ENCODE measurements around the gene EHMT1. TPM values are rescaled to one million over a fixed set of nuclear protein-coding genes. Genes with fewer than 3 reads are reported as not detected.

The EHMT1 gene
- total RNA-seq, 1 donor from 2014 or later: 82.7 TPM

GRCh38 chr9:137674307-137674975 is 55.6 kb downstream of the EHMT1 start:
- ATAC-seq: no peak
- no peak overlapping the region for H3K4me3 ChIP-seq
- peaks cover 12% of the 10 kb centered on the region for H3K4me1 ChIP-seq
- H3K9me3 ChIP-seq: no peaks in the 10 kb centered on the region
- H3K27ac ChIP-seq: no peak overlapping the region
- peak; percentile 51 for DNase-seq
- TF ChIP-seq CTCF (IDR thresholded peaks at IDR 0.05): no peak
- H3K36me3 ChIP-seq: no peaks in the 10 kb centered on the region
- no peaks in the 10 kb centered on the region for H3K27me3 ChIP-seq
- intact Hi-C loops (cut with DNase I): no loop called here

GRCh38 chr9:137674976-137675320 is 56.1 kb downstream of the EHMT1 start:
- Histone ChIP-seq H3K4me1 (peaks cover 14% of the 10 kb centered on the region), H3K4me3 (no peak overlapping the region), H3K27ac (no peak overlapping the region), H3K36me3 (no peaks in the 10 kb centered on the region), H3K27me3 (no peaks in the 10 kb centered on the region), H3K9me3 (no peaks in the 10 kb centered on the region)
- intact Hi-C loops (cut with DNase I): no loop called here
- ATAC-seq (no peak), DNase-seq (peak; percentile 19)
- no peak for TF ChIP-seq CTCF (IDR thresholded peaks at IDR 0.05)

GRCh38 chr9:137676998-137677397 is 58.2 kb downstream of the EHMT1 start:
- intact Hi-C loops (cut with DNase I): no loop called here
- H3K27ac ChIP-seq: no peak overlapping the region

GRCh38 chr9:137678202-137678601 is 59.4 kb downstream of the EHMT1 start:
- H3K9me3 ChIP-seq: no peaks in the 10 kb centered on the region
- TF ChIP-seq CTCF (IDR thresholded peaks at IDR 0.05): no peak
- H3K27ac ChIP-seq: no peak overlapping the region
- ATAC-seq (no peak), DNase-seq (peak; percentile 30)
- H3K27me3 ChIP-seq: no peaks in the 10 kb centered on the region
- intact Hi-C loops (cut with DNase I): no loop called here
- peaks cover 27% of the 10 kb centered on the region for H3K4me1 ChIP-seq
- H3K4me3 ChIP-seq: no peak overlapping the region
- no peaks in the 10 kb centered on the region for H3K36me3 ChIP-seq

More at GRCh38 chr9:137676998-137677397, 58.2 kb downstream of the EHMT1 start:
- Histone ChIP-seq H3K9me3 (no peaks in the 10 kb centered on the region), H3K4me1 (peaks cover 21% of the 10 kb centered on the region), H3K27me3 (no peaks in the 10 kb centered on the region), H3K4me3 (no peak overlapping the region), H3K36me3 (no peaks in the 10 kb centered on the region)
- no peak for TF ChIP-seq CTCF (IDR thresholded peaks at IDR 0.05)
- peak; percentile 31 for DNase-seq
- no peak for ATAC-seq

GRCh38 chr9:137679249-137679648 is 60.4 kb downstream of the EHMT1 start:
- Histone ChIP-seq H3K4me3 (no peak overlapping the region), H3K9me3 (no peaks in the 10 kb centered on the region), H3K4me1 (peaks cover 21% of the 10 kb centered on the region), H3K27ac (no peak overlapping the region), H3K27me3 (no peaks in the 10 kb centered on the region), H3K36me3 (no peaks in the 10 kb centered on the region)
- ATAC-seq: no peak
- TF ChIP-seq CTCF (IDR thresholded peaks at IDR 0.05): no peak
- DNase-seq: no peak
- intact Hi-C loops (cut with DNase I): no loop called here

Measured in upper lobe of right lung (tissue), 1 donor.